Endothelial cell of umbilical vein (primary cell): Measurements from ENCODE around the gene C17orf50. TPM values are rescaled to one million over a fixed set of nuclear protein-coding genes. Genes with fewer than 3 reads are reported as not detected.

Source experiments
- BruUV-seq: library from RNA; stranded (reverse); fragments of 400-500 nt; replicated peaks from 2 replicates; lab custom pipeline; 2021; lab: Mats Ljungman, UMichigan
- CTCF ChIA-PET: fragments of 300-600, 350-600 bp; sonication (Branson Sonifier 250); formaldehyde crosslinking; loops from one replicate; lab custom pipeline; 2021; ENCODE audit warnings: antibody characterized with exemption, inconsistent platforms; lab: Charles Lee
- POLR2A ChIA-PET: fragments of 300-600, 350-600 bp; sonication (Branson Sonifier 250); formaldehyde crosslinking; loops from one replicate; lab custom pipeline; 2021; ENCODE audit warnings: antibody characterized with exemption, inconsistent platforms; lab: Charles Lee
- DNase-seq: peaks from one replicate; pipeline ENCODE4 v3.0.0-alpha.2; 2011; ENCODE audit warnings: low read depth, low spot score
- FAIRE-seq: peaks from 2 replicates; lab custom pipeline; 2011; peaks lifted over from hg19 to GRCh38; lab: Jason Lieb, UNC
- H2AFZ ChIP-seq: 2 replicates; pipeline ENCODE4 v1.6.0; 2012; ENCODE audit warnings: low read depth, low read length, control low read depth, inconsistent platforms
- H3K27ac ChIP-seq: 2 replicates; pipeline ENCODE4 v1.5.1; 2011; ENCODE audit warnings: low read depth, mild to moderate bottlenecking, control low read depth, low read length, moderate library complexity; ENCODE audit not compliant: insufficient read depth
- H3K27me3 ChIP-seq, 2 experiments: 2 replicates each; pipeline versions ENCODE4 v1.6.0 to v1.6.1; 2011; ENCODE audit warnings: low read length in 2 of 2, mixed read lengths in 1 of 2; ENCODE audit not compliant: control insufficient read depth in 2 of 2, insufficient read depth in 2 of 2
- H3K36me3 ChIP-seq, 2 experiments: 2 replicates in 1 of 2; 3 replicates in 1 of 2; pipeline ENCODE4 v1.5.1; 2011; ENCODE audit warnings: low read length in 2 of 2, mild to moderate bottlenecking in 1 of 2, moderate library complexity in 1 of 2; ENCODE audit not compliant: control insufficient read depth in 2 of 2, insufficient read depth in 2 of 2; ENCODE audit errors: extremely low read depth in 1 of 2
- H3K4me1 ChIP-seq: 3 replicates; pipeline ENCODE4 v1.5.1; 2011; ENCODE audit warnings: mild to moderate bottlenecking, low read length; ENCODE audit not compliant: control insufficient read depth, insufficient read depth; ENCODE audit errors: extremely low read depth
- H3K4me2 ChIP-seq: 2 replicates; pipeline ENCODE4 v1.6.1; 2011; ENCODE audit warnings: low read length, control low read depth, mixed read lengths; ENCODE audit not compliant: insufficient read depth
- H3K4me3 ChIP-seq, 3 experiments: fragments of 200-600 bp in 1 of 3; sonication (generic), shearing (Covaris generic) in 1 of 3; replicated peaks in 1 of 3; 2 replicates each; pipeline ENCODE4 v1.5.1; 2011 to 2016; ENCODE audit warnings: control low read depth in 3 of 3, low read length in 3 of 3, mild to moderate bottlenecking in 2 of 3, inconsistent platforms in 1 of 3, low read depth in 1 of 3, moderate library complexity in 1 of 3; ENCODE audit not compliant: insufficient read depth in 1 of 3
- H3K79me2 ChIP-seq: 2 replicates; pipeline ENCODE4 v1.6.0; 2012; ENCODE audit warnings: low read length, inconsistent platforms; ENCODE audit not compliant: control insufficient read depth, insufficient read depth
- H3K9ac ChIP-seq: replicated peaks from 2 replicates; pipeline ENCODE3; 2011; ENCODE audit warnings: low read length, control low read depth; ENCODE audit not compliant: insufficient read depth; ENCODE audit errors: extremely low read depth
- H3K9me1 ChIP-seq: replicated peaks from 3 replicates; pipeline ENCODE4 v1.6.0; 2011; ENCODE audit warnings: mild to moderate bottlenecking, low read length; ENCODE audit not compliant: control insufficient read depth, insufficient read depth; ENCODE audit errors: extremely low read depth
- H3K9me3 ChIP-seq: replicated peaks from 2 replicates; pipeline ENCODE4 v1.5.1; 2012; ENCODE audit warnings: low read length, inconsistent platforms; ENCODE audit not compliant: control insufficient read depth, insufficient read depth
- H4K20me1 ChIP-seq: replicated peaks from 2 replicates; pipeline ENCODE3; 2011; ENCODE audit warnings: mild to moderate bottlenecking, low read length; ENCODE audit not compliant: control insufficient read depth, insufficient read depth; ENCODE audit errors: extremely low read depth
- EZH2 ChIP-seq: IDR thresholded peaks from 2 replicates; pipeline ENCODE4 v1.6.1; 2012; ENCODE audit warnings: borderline replicate concordance, low read depth, mild to moderate bottlenecking, moderate library complexity, low read length, inconsistent platforms; ENCODE audit not compliant: severe bottlenecking
- FOS ChIP-seq: IDR thresholded peaks from 2 replicates; pipeline ENCODE4 v1.6.1; 2011; ENCODE audit warnings: mild to moderate bottlenecking, low read length, moderate library complexity, borderline replicate concordance; ENCODE audit not compliant: insufficient read depth
- GATA2 ChIP-seq: IDR thresholded peaks from 2 replicates; pipeline ENCODE4 v1.7.0; 2011; ENCODE audit warnings: low read depth, mild to moderate bottlenecking, moderate library complexity, mixed read lengths, low read length; ENCODE audit not compliant: insufficient read length, insufficient read depth
- MYC ChIP-seq: IDR thresholded peaks from one replicate; pipeline ENCODE4 v1.6.1; 2011; ENCODE audit warnings: mild to moderate bottlenecking, low read depth, low read length
- POLR2AphosphoS5 ChIP-seq: IDR thresholded peaks from 2 replicates; pipeline ENCODE4 v1.6.1; 2012; ENCODE audit warnings: low read depth, mild to moderate bottlenecking, control low read depth, low read length, moderate library complexity; ENCODE audit not compliant: insufficient read depth
- dilution Hi-C: fragments of 300-500 bp; cut with MboI; formaldehyde crosslinking; loops from one replicate; pipeline ENCODE4 v1.15.0; 2019; ENCODE audit warnings: low sequenced_read_pairs; ENCODE audit not compliant: extremely low pct_ligation_motif_present
- intact Hi-C: fragments of 100-400 bp; cut with micrococcal nuclease; formaldehyde crosslinking; loops from one replicate; pipeline ENCODE4 v1.10.0; 2022
- polyA plus RNA-seq, 4 experiments: library from polyadenylated mRNA; depleted of rRNA in 3 of 4; stranded (reverse) in 3 of 4; unstranded in 1 of 4; fragments of >200 nt; gene quantifications; 2 replicates each; pipeline versions ENCODE4 v1.2.1 to v1.2.3, GENCODE V29; 2011 to 2012; ENCODE audit warnings: missing spikeins in 1 of 4
- total RNA-seq: library from RNA; stranded (reverse); gene quantifications from 2 replicates; pipeline ENCODE4 v1.2.3, GENCODE V29; 2021
- TF ChIP-seq, protein P1 (sequence below): IDR thresholded peaks from 2 replicates; pipeline ENCODE4 v1.6.1; 2011; ENCODE audit not compliant: insufficient read depth, insufficient read length

Gene C17orf50
- total and polyA plus RNA-seq, 2 donors (not counting 3 experiments of a cell fraction or from before 2014, with no cell fraction given), result 0.15 TPM; not detected in 1

DNA sequence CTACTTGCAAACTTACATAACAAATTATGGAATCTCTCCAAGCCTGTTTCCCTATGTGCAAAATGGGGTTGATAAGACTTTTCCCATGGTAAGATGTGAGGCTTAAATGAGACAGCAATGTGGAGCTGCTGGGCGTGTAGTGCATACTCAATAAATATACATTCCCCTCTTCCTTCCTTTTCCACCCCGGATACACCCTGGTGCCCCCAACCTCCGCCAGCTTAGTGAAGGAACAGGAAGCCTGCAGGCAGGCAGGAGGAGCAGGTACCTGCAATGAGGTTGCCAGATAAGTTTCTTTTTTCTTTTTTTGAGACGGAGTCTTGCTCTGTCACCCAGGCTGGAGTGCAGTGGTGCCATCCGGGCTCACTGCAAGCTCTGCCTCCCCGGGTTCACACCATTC, 14.9 kb downstream of the C17orf50 start:
- no peaks in the 10 kb centered on the region for H3K9me3 ChIP-seq
- peaks cover 5 to 7% of the 10 kb centered on the region in 2 experiments for H3K27me3 ChIP-seq
- H3K9me1 ChIP-seq, result no peaks in the 10 kb centered on the region
- no peaks in the 10 kb centered on the region for H4K20me1 ChIP-seq
- H3K79me2 ChIP-seq, result no peaks in the 10 kb centered on the region
- no peak overlapping the region for H2AFZ ChIP-seq
- dilution Hi-C loops (no loop called here), intact Hi-C loops (no loop called here)
- ChIA-PET CTCF (interaction anchor here (0.8 to 5.3 kb wide), 4 partner anchors 9 to 26 kb away, joined by 3 to 34 read pairs (median 8); no protein-coding TSS in a partner anchor), POLR2A (no interaction called here)
- H3K36me3 ChIP-seq, result no peaks in the 10 kb centered on the region
- H3K9ac ChIP-seq, result no peak overlapping the region
- H3K4me2 ChIP-seq, result no peak overlapping the region
- no peak for FAIRE-seq
- no peak for TF ChIP-seq GATA2
- no peak for TF ChIP-seq FOS
- TF ChIP-seq MYC, result no peak
- no peak for TF ChIP-seq POLR2AphosphoS5
- TF ChIP-seq, protein P1, sequence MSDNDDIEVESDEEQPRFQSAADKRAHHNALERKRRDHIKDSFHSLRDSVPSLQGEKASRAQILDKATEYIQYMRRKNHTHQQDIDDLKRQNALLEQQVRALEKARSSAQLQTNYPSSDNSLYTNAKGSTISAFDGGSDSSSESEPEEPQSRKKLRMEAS, result no peak
- H3K4me3 ChIP-seq, result no peak overlapping the region
- no peak overlapping the region for H3K27ac ChIP-seq
- no peak for DNase-seq
- H3K4me1 ChIP-seq, result peaks cover 5% of the 10 kb centered on the region
- no TSS peak for BruUV-seq

GRCh38 chr17:35778641-35779196, 18.0 kb downstream of the C17orf50 start:
- Histone ChIP-seq H3K79me2 (no peaks in the 10 kb centered on the region), H3K4me1 (peaks cover 5% of the 10 kb centered on the region), H3K4me3 (no peak overlapping the region), H4K20me1 (no peaks in the 10 kb centered on the region), H3K27ac (no peak overlapping the region), H3K27me3 (peaks cover 10 to 19% of the 10 kb centered on the region in 2 experiments), H3K9me1 (no peaks in the 10 kb centered on the region), H3K4me2 (no peak overlapping the region), H3K9ac (no peak overlapping the region), H2AFZ (no peak overlapping the region), H3K9me3 (no peaks in the 10 kb centered on the region), H3K36me3 (no peaks in the 10 kb centered on the region)
- TF ChIP-seq EZH2, result no peak
- no peak for TF ChIP-seq MYC
- no peak for TF ChIP-seq GATA2
- BruUV-seq, result no TSS peak
- POLR2A ChIA-PET, result no interaction called here
- CTCF ChIA-PET, result interaction anchor here (0.6 to 4.5 kb wide), 4 partner anchors 10 to 14 kb away, joined by 3 to 33 read pairs (median 8); no protein-coding TSS in a partner anchor
- intact Hi-C loops, result no loop called here
- no peak for FAIRE-seq
- dilution Hi-C loops, result no loop called here
- no peak for DNase-seq
